PC-9 (cell line): ENCODE measurements around the gene IQSEC3.

Source experiments
- EZH2 ChIP-seq: fragments of 200-600 bp; sonication (generic); IDR thresholded peaks from 2 replicates; pipeline ENCODE4 v1.8.0; 2017; ENCODE audit warnings: antibody characterized with exemption, low read depth
- TF ChIP-seq, protein P1 (sequence below): fragments of 200-600 bp; sonication (generic); conservative IDR thresholded peaks from 2 replicates; pipeline ENCODE4 v1.6.1; 2017; ENCODE audit warnings: mixed run types, antibody characterized with exemption, mild to moderate bottlenecking, moderate library complexity

DNA sequence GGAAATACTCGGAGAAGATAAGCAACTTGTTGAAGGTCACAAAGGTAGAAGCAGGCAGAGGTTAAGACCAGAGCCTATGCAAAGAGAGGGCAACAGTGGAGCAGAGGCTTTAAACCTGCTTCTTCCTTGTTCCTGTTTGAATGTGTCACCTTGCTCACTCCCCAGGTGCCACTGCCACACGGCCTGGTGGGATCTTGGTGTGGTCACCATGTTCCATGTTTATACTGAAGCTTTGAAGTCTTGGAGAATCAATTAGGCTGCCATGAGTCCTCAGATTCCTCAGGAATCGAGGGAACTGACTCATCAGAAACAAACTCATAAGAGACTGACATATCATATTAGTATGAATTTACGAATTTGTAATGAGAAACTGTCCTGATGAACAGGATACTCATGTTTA lies 46.8 kb downstream of the IQSEC3 start:
- TF ChIP-seq, protein P1, sequence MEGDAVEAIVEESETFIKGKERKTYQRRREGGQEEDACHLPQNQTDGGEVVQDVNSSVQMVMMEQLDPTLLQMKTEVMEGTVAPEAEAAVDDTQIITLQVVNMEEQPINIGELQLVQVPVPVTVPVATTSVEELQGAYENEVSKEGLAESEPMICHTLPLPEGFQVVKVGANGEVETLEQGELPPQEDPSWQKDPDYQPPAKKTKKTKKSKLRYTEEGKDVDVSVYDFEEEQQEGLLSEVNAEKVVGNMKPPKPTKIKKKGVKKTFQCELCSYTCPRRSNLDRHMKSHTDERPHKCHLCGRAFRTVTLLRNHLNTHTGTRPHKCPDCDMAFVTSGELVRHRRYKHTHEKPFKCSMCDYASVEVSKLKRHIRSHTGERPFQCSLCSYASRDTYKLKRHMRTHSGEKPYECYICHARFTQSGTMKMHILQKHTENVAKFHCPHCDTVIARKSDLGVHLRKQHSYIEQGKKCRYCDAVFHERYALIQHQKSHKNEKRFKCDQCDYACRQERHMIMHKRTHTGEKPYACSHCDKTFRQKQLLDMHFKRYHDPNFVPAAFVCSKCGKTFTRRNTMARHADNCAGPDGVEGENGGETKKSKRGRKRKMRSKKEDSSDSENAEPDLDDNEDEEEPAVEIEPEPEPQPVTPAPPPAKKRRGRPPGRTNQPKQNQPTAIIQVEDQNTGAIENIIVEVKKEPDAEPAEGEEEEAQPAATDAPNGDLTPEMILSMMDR, result no peak
- TF ChIP-seq EZH2, result no peak
